Stimulated activated CD4-positive, alpha-beta T cell treated with anti-CD3 and anti-CD28 coated beads, Interleukin-1b, Interleukin-23, amount 100 ng/mL, for 1 hour (primary cell): ENCODE data around the gene SIDT2.

Experiments
- DNase-seq, 2 donors: peaks; one replicate each; pipeline ENCODE4 v3.0.0-alpha.2; 2020; ENCODE audit warnings: low read depth in 2 of 2

Gene SIDT2

DNA sequence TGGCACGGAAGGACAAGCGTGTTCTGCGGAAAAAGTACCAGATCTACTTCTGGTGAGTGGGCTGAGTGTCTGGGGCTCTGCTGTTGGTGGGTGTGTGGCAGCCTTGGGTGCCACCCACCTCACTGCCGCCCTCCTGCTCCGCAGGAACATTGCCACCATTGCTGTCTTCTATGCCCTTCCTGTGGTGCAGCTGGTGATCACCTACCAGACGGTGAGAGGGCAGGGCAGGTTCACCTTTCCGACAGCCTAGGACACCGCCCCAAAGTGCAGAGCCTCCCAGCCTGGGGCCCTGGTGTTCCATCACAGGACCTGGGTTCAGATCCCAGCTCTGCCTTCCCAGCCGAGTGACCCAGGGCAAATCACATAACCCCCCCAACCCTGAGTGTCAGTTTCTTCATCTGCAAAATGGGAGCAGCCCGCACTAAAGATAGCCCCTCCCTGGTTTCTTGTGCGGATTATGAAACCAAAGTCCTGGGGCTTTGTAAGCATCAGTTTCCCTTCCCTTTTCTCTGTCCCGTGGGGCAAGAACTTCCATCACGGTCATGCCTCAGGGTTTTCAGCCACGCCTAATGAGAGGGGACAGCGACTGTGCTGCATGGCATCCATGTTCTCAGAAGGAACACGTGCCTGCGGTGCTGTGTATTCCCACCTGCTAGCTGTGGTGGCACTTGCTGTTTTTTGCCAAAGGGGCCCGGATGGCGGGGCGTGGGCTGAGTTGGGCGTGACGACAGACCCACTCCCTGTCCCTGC lies 10.8 kb downstream of the SIDT2 start:
- DNase-seq = no peak

DNA sequence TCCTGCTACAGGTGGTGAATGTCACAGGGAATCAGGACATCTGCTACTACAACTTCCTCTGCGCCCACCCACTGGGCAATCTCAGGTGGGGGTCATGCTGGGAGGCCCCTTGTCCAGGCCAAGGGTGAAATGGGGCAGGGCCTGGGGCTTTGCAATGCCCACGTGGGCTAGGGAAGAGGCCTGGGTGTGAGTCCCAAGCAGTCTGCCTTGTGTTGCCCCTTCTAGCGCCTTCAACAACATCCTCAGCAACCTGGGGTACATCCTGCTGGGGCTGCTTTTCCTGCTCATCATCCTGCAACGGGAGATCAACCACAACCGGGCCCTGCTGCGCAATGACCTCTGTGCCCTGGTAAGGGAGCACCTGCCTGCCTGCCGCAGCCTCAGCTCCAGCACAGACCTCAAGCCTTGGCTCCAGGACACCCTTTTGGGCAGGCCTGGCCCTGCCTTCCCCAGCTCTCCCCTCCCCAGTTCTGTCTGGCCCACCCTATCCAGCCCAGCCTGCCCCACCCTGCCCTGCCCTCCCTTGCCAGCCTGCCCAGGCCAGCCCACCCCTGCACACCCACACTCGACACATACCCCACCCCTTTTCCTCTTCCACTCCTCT lies 11.5 kb downstream of the SIDT2 start:
- DNase-seq = no peak

DNA sequence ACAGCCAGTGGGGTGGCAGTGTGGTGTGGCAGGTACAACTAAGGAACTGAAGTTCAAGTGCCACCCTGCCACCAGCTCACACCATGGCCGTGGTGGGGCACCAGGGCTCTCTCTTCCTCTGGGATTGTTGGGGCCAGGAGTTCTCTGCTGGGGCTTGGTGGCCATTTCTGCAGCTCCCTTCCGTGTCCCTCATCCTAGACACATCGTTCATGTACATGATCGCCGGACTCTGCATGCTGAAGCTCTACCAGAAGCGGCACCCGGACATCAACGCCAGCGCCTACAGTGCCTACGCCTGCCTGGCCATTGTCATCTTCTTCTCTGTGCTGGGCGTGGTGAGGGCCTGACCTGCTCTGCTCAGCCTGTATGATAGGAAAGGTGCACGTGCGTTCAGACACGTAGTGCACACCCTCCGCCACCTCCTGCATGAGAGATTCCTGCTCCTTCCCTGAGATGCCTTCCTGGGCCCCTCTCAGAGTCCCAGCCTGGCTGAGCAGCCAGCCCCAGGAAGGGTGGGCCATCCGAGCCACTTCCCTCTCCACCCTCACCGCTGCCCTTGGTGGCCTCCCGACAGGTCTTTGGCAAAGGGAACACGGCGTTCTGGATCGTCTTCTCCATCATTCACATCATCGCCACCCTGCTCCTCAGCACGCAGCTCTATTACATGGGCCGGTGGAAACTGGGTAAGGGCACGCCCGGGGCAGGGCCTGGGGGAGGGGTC lies 13.3 kb downstream of the SIDT2 start:
- no peak for DNase-seq

DNA sequence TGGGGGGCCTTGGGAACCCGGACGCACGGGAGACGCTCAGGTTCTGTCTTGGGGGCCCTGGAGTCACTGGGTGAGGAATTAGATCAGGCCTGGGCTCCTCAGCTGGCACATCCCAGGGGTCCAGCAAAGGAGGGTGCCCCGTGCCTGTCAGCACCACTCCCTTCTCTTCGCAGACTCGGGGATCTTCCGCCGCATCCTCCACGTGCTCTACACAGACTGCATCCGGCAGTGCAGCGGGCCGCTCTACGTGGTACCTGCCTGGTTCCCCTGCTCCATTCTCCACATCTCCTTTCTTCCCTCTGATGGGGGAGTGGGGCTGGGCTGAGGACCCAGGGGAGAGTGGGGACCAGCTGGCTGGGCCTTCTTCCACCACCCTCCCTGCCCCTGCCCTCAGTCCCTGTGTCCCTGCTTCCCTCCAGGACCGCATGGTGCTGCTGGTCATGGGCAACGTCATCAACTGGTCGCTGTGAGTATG lies 13.9 kb downstream of the SIDT2 start:
- no peak for DNase-seq

DNA sequence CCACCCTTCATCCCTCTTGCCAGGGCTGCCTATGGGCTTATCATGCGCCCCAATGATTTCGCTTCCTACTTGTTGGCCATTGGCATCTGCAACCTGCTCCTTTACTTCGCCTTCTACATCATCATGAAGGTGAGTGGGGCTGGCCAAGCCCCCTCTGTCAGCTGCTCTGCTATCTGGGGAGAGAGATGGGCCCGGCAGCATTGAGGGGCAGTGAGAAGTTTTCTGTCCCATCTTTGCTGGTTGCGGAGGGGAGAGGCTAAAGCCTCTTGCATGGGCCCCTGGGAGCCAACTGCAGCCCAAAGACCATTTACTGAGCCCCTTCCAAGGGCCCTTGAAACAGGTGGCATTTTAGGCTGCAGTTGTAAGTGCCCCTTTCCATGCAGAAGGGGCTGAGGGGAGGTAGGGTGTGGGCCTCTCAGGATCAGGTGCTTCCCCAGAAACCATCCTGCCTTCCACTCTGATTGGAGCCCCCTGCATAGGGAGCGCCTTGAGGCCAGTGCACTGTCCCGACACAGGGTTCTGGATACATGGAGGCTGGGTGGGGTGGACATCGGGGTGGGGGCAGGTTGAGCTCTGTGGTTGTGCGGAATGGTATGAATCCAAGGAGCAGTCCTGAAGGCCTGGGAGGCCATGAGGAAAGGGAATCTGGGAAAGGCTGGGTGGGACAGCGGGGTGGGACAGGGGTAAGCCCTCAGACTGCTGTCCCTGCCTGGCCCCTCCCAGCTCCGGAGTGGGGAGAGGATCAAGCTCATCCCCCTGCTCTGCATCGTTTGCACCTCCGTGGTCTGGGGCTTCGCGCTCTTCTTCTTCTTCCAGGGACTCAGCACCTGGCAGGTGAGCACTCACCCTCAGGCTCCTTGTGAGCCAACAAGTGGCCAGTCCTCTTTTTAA lies 14.8 kb downstream of the SIDT2 start:
- DNase-seq = no peak

DNA sequence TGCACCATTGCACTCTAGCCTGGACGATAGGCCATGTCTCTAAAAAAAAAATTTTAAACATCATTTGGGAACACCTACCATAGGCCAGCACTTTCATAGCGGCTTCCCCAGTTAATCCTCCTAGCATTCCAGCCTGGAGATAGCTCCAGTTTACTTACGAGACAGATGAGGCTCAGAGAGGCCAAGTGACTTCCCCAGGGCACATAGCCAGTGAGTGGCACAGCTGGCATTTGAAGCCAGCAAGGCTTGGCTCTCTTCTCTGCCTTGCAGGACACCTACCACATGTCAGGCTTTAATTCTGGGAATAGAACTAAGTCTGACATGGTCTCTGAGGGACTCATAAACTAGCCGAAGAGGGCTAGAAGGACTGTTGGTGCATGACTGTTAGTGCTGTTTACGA lies 15.7 kb downstream of the SIDT2 start:
- no peak for DNase-seq

DNA sequence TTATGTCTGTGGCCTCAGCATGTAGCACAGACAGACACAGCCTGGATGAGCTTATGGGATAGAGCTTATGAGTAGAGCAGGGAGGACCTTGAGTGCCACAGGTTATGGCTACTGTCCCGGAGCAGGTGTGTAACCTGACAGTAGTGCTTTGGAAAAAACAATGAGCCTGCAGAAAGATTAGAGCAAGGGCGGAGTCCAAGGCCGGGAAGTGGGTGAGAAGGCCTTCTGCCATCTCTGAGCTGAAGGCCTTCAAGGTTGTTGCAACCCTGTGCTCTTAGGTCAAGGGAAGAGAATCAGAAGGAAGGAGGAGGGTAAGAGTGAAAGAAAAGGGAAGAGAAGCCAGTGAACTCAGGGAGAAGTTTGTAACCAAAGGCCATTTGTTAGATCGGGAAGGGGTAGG lies 16.7 kb downstream of the SIDT2 start:
- no peak for DNase-seq

DNA sequence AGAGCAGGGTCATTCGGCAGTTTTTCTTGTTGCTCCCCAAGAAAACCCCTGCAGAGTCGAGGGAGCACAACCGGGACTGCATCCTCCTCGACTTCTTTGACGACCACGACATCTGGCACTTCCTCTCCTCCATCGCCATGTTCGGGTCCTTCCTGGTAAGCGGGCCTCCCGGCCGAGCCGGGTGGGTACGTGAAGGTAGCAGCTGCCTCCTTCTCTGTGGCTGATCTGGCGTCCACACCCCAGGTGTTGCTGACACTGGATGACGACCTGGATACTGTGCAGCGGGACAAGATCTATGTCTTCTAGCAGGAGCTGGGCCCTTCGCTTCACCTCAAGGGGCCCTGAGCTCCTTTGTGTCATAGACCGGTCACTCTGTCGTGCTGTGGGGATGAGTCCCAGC lies 17.2 kb downstream of the SIDT2 start:
- no peak for DNase-seq

DNA sequence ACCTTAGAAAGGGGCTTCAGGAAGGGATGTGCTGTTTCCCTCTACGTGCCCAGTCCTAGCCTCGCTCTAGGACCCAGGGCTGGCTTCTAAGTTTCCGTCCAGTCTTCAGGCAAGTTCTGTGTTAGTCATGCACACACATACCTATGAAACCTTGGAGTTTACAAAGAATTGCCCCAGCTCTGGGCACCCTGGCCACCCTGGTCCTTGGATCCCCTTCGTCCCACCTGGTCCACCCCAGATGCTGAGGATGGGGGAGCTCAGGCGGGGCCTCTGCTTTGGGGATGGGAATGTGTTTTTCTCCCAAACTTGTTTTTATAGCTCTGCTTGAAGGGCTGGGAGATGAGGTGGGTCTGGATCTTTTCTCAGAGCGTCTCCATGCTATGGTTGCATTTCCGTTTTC lies 18.5 kb downstream of the SIDT2 start:
- no peak for DNase-seq

DNA sequence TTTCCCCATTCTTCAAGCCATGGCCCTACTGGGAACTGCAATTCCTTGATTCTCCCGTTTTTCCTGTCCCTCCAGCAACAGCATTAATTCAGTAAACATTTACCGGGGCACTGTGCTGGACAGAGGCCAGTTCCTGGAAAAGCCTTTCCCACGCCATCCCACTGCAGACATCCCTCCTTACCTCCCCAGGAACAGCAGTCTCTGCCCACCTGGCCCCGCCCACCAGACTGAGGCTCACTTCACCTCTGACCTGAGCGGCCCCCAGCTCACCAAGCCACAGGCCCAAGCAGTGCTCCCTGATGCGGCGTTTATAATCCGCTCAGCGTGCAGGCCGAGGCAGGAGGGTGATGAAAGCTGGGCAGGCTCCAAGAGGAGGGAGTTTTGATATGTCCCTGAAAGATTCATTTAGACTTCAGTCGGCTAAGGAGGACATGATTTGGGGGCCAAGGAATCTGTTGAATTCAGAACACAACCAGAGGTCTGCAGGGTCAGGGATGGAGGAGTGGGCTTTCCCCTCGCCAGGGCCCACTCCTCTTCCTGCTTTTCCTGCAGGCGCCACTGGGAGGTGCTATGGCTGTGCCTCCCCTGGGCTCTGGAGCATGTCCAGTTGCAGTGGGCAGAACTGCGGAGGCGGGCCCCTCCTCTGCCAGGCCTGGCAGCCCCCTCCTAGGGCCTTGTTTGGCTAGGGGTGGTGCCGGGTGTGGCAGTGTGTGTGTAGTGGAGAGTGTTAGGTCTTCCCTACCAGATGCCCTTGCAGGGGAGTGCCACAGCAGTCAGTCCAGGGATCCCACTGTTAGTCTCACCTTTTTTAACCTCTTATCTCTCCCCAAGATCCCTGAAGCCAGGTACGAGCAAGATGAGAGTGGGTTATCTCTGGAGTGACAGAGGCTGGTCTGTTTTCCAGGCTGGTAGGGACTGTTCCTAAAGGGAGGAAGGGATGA lies 19.2 kb downstream of the SIDT2 start:
- no peak for DNase-seq

DNA sequence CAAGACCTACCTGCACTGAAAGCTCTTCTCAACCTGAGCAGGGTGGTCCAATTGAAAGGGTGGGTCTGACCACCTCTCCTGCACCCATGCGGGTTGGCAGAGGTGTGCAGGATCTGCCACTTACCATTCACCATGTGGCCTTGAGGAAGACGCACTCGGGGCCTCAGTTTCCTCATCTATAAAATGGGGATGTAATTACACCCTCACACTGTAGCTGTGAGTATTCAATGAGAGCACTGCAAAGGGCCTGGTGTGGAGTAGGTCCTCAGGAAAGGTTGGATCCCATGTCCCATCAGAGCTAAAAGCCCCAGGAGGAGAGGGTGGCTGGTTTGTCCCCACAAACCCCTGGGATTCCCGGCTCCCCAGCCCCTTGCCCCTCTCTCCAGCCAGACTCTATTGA lies 20.1 kb downstream of the SIDT2 start:
- DNase-seq = no peak

DNA sequence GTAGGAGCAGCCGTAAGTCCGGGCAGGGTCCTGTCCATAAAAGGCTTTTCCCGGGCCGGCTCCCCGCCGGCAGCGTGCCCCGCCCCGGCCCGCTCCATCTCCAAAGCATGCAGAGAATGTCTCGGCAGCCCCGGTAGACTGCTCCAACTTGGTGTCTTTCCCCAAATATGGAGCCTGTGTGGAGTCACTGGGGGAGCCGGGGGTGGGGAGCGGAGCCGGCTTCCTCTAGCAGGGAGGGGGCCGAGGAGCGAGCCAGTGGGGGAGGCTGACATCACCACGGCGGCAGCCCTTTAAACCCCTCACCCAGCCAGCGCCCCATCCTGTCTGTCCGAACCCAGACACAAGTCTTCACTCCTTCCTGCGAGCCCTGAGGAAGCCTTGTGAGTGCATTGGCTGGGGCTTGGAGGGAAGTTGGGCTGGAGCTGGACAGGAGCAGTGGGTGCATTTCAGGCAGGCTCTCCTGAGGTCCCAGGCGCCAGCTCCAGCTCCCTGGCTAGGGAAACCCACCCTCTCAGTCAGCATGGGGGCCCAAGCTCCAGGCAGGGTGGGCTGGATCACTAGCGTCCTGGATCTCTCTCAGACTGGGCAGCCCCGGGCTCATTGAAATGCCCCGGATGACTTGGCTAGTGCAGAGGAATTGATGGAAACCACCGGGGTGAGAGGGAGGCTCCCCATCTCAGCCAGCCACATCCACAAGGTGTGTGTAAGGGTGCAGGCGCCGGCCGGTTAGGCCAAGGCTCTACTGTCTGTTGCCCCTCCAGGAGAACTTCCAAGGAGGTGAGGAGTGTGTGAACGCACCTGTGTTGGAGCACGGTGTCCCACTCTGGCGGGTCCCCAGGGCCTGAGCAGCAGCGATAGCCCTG lies 20.7 kb downstream of the SIDT2 start, which contains the start of gene TAGLN:
Gene TAGLN, plus strand, starts transcription at position 318 of the 863 bp plus-strand sequence. CDS start 3,644 bp downstream, outside the sequence.
- no peak for DNase-seq

DNA sequence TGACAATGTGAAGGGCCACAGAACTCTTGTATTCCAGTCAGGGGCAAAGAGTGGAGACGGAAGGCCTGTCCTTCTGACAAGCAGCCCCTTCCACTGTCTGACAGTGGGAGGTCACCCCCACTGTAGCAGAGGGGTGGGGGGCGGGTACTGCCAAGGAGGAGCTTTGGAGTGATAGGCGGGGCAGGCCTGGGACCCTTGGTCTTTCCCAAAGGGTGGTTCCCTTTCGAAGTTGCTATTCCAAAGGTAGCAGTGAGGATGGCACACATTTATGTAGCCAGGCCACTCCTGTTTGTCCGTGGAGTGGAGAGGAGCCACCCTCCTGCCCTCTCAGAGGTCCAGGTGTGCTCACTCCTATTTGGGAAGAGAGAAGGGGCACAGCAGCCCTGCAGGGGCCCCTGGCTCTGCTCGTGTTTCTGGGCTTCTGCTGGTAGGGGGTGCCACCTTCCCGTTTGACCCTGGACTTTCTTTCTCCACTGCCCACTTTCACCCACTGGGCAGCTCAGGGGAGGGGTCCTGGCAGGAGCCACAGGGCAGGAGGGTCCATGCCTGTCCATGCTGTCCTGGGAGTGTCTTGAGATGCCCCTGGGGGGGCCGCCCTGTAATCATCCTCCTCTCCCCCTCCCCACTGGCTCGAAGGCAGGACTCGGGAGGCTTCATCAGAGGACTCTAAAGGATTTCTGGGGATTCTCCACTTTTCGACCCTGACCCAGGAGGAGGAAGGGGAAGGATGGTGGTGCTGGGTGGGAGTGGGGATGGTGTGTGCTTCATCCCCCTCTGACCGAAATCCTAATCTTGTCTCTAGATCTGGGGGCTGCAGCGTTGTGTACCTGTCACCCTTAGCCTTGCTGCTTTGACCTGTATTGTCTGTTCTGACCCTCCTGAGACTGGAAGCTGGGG lies 21.6 kb downstream of the SIDT2 start:
- no peak for DNase-seq

DNA sequence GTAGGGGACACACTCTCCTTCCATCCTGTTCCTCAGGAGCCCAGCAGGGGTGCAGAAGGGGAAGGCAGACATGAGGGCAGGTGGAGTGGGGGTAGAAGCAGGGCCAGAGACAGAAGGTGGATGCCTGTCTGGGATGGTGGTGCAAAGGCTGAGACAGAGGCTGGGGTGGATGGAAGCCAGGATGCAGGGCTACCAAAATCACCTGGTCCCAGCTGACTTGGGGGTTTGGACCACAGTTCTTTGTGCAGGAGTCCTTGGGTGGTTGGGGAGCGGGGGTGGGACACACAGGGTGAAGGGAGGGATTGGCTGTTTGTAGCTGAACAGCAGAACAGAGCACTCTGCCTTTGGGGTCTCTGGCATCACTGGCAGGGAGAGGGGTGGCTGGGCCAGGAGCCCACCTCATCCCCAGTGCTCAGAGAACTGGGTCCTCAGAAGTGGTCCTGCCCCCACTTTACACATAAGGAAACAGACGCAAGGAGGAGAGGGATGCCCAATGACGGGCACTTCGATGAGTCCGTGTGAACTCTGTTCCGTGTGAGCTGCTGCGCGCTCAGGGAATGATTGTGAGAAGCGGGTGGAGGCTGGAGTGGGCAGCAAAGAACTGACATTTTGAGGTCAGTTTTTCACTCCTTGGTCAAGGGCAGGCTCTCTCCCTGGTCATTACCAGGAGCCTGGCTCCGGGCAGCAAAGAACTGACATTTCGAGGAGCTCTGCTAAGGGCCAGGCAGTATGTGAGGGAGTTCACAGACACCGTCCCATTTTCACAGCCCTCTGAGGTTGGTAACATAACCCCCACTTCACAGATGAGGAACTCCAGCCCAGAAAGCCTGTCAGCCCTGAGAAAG lies 22.5 kb downstream of the SIDT2 start:
- no peak for DNase-seq

DNA sequence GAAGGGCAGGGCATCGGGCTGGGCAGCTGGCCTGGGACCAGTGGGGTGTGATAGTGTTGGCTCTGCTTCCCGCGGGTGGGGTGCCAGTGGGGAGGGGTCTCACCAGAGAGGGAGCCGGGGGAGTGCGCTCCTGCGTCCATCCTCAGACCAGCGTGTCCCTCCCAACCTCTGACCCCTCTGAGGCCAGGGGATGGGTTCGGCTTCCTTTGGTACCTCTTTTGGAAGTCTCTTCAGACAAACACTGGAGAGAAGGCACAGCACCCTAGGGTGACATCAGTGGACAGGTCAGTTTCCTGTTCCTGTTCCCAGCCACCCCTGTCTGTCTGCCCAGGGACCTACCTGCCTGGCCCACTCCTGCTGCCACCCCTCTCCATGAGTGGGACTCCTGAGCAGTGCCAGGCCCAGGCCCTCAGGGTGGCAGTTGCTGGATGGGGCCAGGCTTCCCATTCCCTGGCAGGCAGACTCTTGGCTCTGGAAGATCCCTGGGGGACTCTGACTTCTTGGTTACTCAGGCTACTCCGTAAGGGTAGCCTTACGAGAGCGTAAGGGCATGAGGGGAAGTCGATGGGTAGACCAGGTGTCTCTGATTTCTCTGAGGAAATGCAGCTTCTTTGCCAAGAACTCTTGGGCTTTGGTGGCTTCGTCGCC lies 23.2 kb downstream of the SIDT2 start:
- no peak for DNase-seq

DNA sequence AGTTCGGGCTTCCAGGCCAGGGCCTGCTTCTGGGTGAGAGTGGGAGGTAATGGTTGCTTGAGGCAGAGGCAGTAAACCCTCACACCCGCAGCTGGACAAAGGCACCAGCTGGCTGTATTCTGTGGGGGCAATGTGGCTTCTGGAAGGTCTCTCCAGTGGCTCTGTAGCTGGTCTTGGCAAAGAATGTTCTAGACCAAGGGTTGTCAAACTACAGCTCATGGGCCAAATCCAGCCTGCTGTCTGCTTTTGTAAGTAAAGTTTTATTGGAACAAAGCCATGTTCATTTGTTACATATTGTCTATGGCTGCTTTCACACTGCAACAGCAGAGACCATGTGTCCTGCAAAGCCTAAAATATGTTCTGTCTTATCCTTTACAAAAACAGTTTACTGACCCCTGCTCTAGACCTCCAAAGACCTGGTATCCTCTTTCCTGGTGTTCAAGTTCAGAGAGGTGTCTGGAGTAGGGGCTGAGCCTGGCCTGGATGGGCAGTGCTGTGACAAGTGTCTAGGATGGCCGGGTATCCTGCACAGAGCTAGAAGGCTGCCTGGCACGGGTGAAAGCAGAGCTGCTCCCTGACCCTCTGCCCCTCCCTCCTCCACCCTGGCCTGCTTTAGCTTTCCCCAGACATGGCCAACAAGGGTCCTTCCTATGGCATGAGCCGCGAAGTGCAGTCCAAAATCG lies 24.0 kb downstream of the SIDT2 start:
- no peak for DNase-seq

DNA sequence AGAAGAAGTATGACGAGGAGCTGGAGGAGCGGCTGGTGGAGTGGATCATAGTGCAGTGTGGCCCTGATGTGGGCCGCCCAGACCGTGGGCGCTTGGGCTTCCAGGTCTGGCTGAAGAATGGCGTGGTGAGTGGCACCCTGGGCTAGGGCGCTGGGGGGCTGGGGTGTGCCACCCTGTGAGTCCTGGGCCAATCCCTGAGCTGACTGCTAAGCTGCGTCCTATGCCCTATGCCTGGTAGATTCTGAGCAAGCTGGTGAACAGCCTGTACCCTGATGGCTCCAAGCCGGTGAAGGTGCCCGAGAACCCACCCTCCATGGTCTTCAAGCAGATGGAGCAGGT lies 24.5 kb downstream of the SIDT2 start:
- no peak for DNase-seq
